B cell (primary cell): ENCODE data around the gene MCTP1. TPM values are rescaled to one million over a fixed set of nuclear protein-coding genes. Genes with fewer than 3 reads are reported as not detected.

Experiments
- ATAC-seq: fragments of 200-7000 bp; cut with Tn5 transposase; one replicate; pipeline ENCODE4 v1.10.0; 2021; ENCODE audit warnings: low read depth, mild to moderate bottlenecking, moderate number of reproducible peaks, moderate library complexity
- CTCF ChIA-PET: fragments of 350-600 bp; sonication (Branson Sonifier 250); formaldehyde crosslinking; loops from one replicate; lab custom pipeline; 2021; ENCODE audit warnings: antibody characterized with exemption, inconsistent platforms; lab: Charles Lee
- POLR2A ChIA-PET: fragments of 350-600 bp; sonication (Branson Sonifier 250); formaldehyde crosslinking; loops from one replicate; lab custom pipeline; 2021; ENCODE audit warnings: antibody characterized with exemption; lab: Charles Lee
- DNase-seq: peaks from one replicate; pipeline ENCODE4 v3.0.0; 2013
- H2AFZ ChIP-seq: 2 replicates; pipeline ENCODE4 v1.6.1; 2012; ENCODE audit warnings: mild to moderate bottlenecking, low read depth, low read length; ENCODE audit not compliant: insufficient read depth, poor library complexity, severe bottlenecking
- H3K27ac ChIP-seq, 2 donors: 1 replicate in 1 of 2; 2 replicates in 1 of 2; pipeline ENCODE4 v1.5.1; 2012 to 2013; ENCODE audit warnings: low read length in 2 of 2, mild to moderate bottlenecking in 2 of 2, moderate library complexity in 1 of 2
- H3K27me3 ChIP-seq, 4 experiments: fragments of 200-600 bp in 1 of 4; sonication (generic) in 1 of 4; replicated peaks in 1 of 4; 1 replicate in 2 of 4; 2 replicates in 2 of 4; pipeline versions ENCODE4 v1.6.1 to v1.7.0; 2013 to 2016; ENCODE audit warnings: low read length in 3 of 4, mild to moderate bottlenecking in 2 of 4, mixed read lengths in 1 of 4, moderate library complexity in 1 of 4; ENCODE audit not compliant: insufficient read depth in 4 of 4, control insufficient read depth in 3 of 4; ENCODE audit errors: control extremely low read depth in 1 of 4
- H3K36me3 ChIP-seq, 2 experiments: replicated peaks in 1 of 2; 1 replicate in 1 of 2; 2 replicates in 1 of 2; pipeline versions ENCODE4 v1.6.1 to v1.7.1; 2013; ENCODE audit warnings: low read length in 1 of 2; ENCODE audit not compliant: insufficient read depth in 2 of 2, control insufficient read depth in 1 of 2; ENCODE audit errors: control extremely low read depth in 1 of 2, extremely low read depth in 1 of 2
- H3K4me1 ChIP-seq, 2 donors: fragments of 200-600 bp in 1 of 2; sonication (generic) in 1 of 2; 1 replicate in 1 of 2; 2 replicates in 1 of 2; pipeline versions ENCODE4 v1.5.1 to v1.6.1; 2013 to 2017; ENCODE audit warnings: low read length in 2 of 2; ENCODE audit not compliant: control insufficient read depth in 2 of 2, insufficient read depth in 2 of 2
- H3K4me2 ChIP-seq: replicated peaks from 2 replicates; pipeline ENCODE3; 2012; ENCODE audit warnings: mild to moderate bottlenecking, low read depth, low read length; ENCODE audit not compliant: poor library complexity, severe bottlenecking
- H3K4me3 ChIP-seq, 5 experiments: fragments of 200-600 bp in 1 of 5; sonication (generic) in 1 of 5; 1 replicate in 3 of 5; 2 replicates in 2 of 5; pipeline versions ENCODE4 v1.5.1 to v1.7.0; 2011 to 2016; ENCODE audit warnings: low read length in 4 of 5, mild to moderate bottlenecking in 4 of 5, low read depth in 2 of 5, control low read depth in 1 of 5, moderate library complexity in 1 of 5; ENCODE audit not compliant: insufficient read depth in 1 of 5; ENCODE audit errors: control extremely low read depth in 1 of 5, extremely low read depth in 1 of 5
- H3K79me2 ChIP-seq: fragments of 200-600 bp; sonication (generic); one replicate; pipeline ENCODE4 v1.6.0; 2016; ENCODE audit warnings: low read length; ENCODE audit not compliant: control insufficient read depth, insufficient read depth
- H3K9ac ChIP-seq: fragments of 200-600 bp; sonication (generic); 2 replicates; pipeline ENCODE4 v1.6.1; 2017; ENCODE audit warnings: mild to moderate bottlenecking, low read length, moderate library complexity
- H3K9me3 ChIP-seq, 3 donors: one replicate each; pipeline versions ENCODE4 v1.6.1 to v1.7.1; 2013; ENCODE audit warnings: low read length in 2 of 3; ENCODE audit not compliant: control insufficient read depth in 2 of 3, insufficient read depth in 1 of 3; ENCODE audit errors: control extremely low read depth in 1 of 3
- H4K20me1 ChIP-seq: 2 replicates; pipeline ENCODE4 v1.6.0; 2012; ENCODE audit warnings: mild to moderate bottlenecking, low read length; ENCODE audit not compliant: insufficient read depth, control insufficient read depth, poor library complexity, severe bottlenecking
- H3K27ac Mint-ChIP-seq: one replicate; pipeline ENCODE4 v1.8.0; 2021; ENCODE audit warnings: mixed read lengths
- H3K27me3 Mint-ChIP-seq: one replicate; pipeline ENCODE4 v1.8.0; 2021; ENCODE audit warnings: mixed read lengths
- H3K4me1 Mint-ChIP-seq: one replicate; pipeline ENCODE4 v1.8.0; 2021; ENCODE audit warnings: mixed read lengths
- H3K4me3 Mint-ChIP-seq: one replicate; pipeline ENCODE4 v1.8.0; 2021; ENCODE audit warnings: mixed read lengths
- H3K9me3 Mint-ChIP-seq: one replicate; pipeline ENCODE4 v1.8.0; 2022; ENCODE audit warnings: mixed read lengths; ENCODE audit not compliant: insufficient read depth
- CTCF ChIP-seq: fragments of 200-600 bp; IDR thresholded peaks from one replicate; pipeline ENCODE4 v1.8.0; 2022; ENCODE audit warnings: antibody characterized with exemption, mild to moderate bottlenecking
- EZH2 ChIP-seq: IDR thresholded peaks from 2 replicates; pipeline ENCODE4 v1.6.1; 2012; ENCODE audit warnings: borderline replicate concordance, low read depth, mild to moderate bottlenecking, moderate library complexity, low read length; ENCODE audit not compliant: insufficient read depth, poor library complexity, severe bottlenecking
- WGBS: methylation state at CpG from one replicate; pipeline ENCODE4 v1.1.5; 2013; ENCODE audit warnings: missing lambda C conversion rate; ENCODE audit not compliant: insufficient coverage; 5-methylcytosine and 5-hydroxymethylcytosine counted together
- intact Hi-C: fragments of 100-400 bp; cut with micrococcal nuclease; formaldehyde crosslinking; loops from one replicate; pipeline ENCODE4 v1.10.0; 2022
- polyA plus RNA-seq: library from polyadenylated mRNA; depleted of rRNA; stranded (reverse); fragments of >200 nt; gene quantifications from 2 replicates; pipeline ENCODE4 v1.2.3, GENCODE V29; 2012
- total RNA-seq, 2 donors: library from RNA; stranded (reverse); fragments of 120-200 nt in 1 of 2; gene quantifications; 1 replicate in 1 of 2; 2 replicates in 1 of 2; pipeline versions ENCODE4 v1.2.3 to v1.2.4, GENCODE V29; 2013 to 2022

The MCTP1 gene
- total and polyA plus RNA-seq, 2 donors (not counting 1 experiment from before 2014, with no cell fraction given), result 0.42 to 2.5 TPM

- WGBS, result 74% methylated on average over 2 of the region's 10 CpGs
- CTCF ChIA-PET, result interaction anchor here (0.6 to 2.2 kb wide), 7 partner anchors 16 to 947 kb away, joined by 3 to 10 read pairs (median 4); no protein-coding TSS in a partner anchor
Measured at GRCh38 chr5:94849821-94850736, 434.8 kb downstream of the MCTP1 start.

More at GRCh38 chr5:94849821-94850736, 434.8 kb downstream of the MCTP1 start:
- Histone ChIP-seq H3K79me2 (no peaks in the 10 kb centered on the region), H3K36me3 (no peaks in the 10 kb centered on the region), H3K4me1 (no peaks in the 10 kb centered on the region), H4K20me1 (no peaks in the 10 kb centered on the region), H3K4me2 (no peak overlapping the region), H2AFZ (peak overlapping the region; percentile 14), H3K27ac (no peak overlapping the region), H3K4me3 (no peak overlapping the region), H3K9ac (no peak overlapping the region), H3K27me3 (no peaks in the 10 kb centered on the region), H3K9me3 (no peaks in the 10 kb centered on the region)
- intact Hi-C loops, result loop anchor here (1.0 to 10.0 kb wide), 3 partner anchors 105 to 325 kb away; no protein-coding TSS in a partner anchor
- Mint-ChIP-seq H3K27ac (no peak overlapping the region), H3K9me3 (no peaks in the 10 kb centered on the region), H3K27me3 (no peaks in the 10 kb centered on the region), H3K4me3 (no peak overlapping the region), H3K4me1 (peaks cover 3% of the 10 kb centered on the region)
- ATAC-seq (peak; percentile 76), DNase-seq (peak; percentile 41)
- TF ChIP-seq CTCF (peak; percentile 64), EZH2 (no peak)
- POLR2A ChIA-PET, result no interaction called here
